Effector memory CD4-positive, alpha-beta T cell (primary cell): Measurements from ENCODE around the gene ANXA2.

Source experiments
- DNase-seq, 3 donors: peaks; one replicate each; pipeline ENCODE4 v3.0.0-alpha.2; 2020
- H3K27ac ChIP-seq: 2 replicates; pipeline ENCODE4 v1.7.0; 2013; ENCODE audit warnings: mild to moderate bottlenecking, low read length, moderate library complexity; ENCODE audit not compliant: insufficient read depth, poor library complexity, severe bottlenecking
- H3K27me3 ChIP-seq: replicated peaks from 2 replicates; pipeline ENCODE4 v1.7.0; 2013; ENCODE audit warnings: mild to moderate bottlenecking, low read length; ENCODE audit not compliant: insufficient read depth, control insufficient read depth, poor library complexity, severe bottlenecking
- H3K36me3 ChIP-seq: 2 replicates; pipeline ENCODE4 v1.7.0; 2013; ENCODE audit warnings: mild to moderate bottlenecking, low read length, moderate library complexity; ENCODE audit not compliant: control insufficient read depth, insufficient read depth
- H3K4me1 ChIP-seq: 2 replicates; pipeline ENCODE4 v1.7.0; 2013; ENCODE audit warnings: low read length, mild to moderate bottlenecking; ENCODE audit not compliant: control insufficient read depth, insufficient read depth, poor library complexity, severe bottlenecking
- H3K4me3 ChIP-seq: 2 replicates; pipeline ENCODE4 v1.7.0; 2013; ENCODE audit warnings: low read length, low read depth, mild to moderate bottlenecking; ENCODE audit not compliant: insufficient read depth, poor library complexity, severe bottlenecking
- H3K9me3 ChIP-seq: 2 replicates; pipeline ENCODE4 v1.7.0; 2013; ENCODE audit warnings: mild to moderate bottlenecking, low read length, moderate library complexity; ENCODE audit not compliant: control insufficient read depth
- total RNA-seq, 3 donors: gene quantifications; one replicate each; lab custom pipeline; 2026; lab: John Stamatoyannopoulos, UW

The ANXA2 gene
- 131 to 223 (median 139) reads per million in 3 donors for total RNA-seq

DNA sequence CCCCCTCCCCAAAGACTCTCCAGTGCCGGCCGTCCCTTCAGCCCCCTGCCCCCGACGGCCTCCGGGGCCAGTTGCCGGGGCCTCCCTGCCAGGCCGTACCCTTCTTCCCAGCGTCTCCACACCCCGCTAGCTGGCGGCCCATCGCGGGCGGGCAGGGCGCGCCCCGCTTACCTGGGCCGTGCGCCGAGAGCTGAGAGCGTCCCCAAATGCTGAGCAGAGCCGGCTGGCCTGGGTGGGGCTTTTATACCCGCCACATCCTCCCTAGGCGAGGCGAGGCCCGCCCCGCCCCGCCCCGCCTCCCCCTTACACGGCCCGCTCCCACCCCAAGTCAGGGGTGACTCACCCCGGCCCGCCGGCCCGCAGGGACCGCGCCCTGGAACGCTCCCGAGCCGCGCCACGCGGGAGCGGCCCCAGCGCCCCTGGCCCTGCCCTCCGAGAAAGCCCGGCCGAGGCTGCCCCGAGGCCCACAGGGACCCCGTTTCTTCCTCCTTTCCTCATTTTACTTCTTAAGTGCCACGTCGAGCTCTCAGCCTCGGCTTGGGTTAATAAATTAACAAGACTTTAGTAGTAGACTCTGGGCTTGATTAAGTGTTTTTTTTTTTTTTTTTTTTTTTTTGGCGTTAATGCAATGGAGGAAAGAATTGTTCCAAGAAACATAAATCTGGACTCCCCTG is at the start of gene ANXA2:
TSS of gene ANXA2 (minus strand) at position 215 of the 674 bp plus-strand sequence. CDS start 11,911 bp downstream, outside the sequence.
- H3K27ac ChIP-seq: peak within 1 kb of the TSS; percentile 81
- H3K27me3 ChIP-seq: no peaks in the 10 kb centered on the region
- DNase-seq: peak; percentile 79 to 86 (median 80)
- peak within 1 kb of the TSS; percentile 87 for H3K4me3 ChIP-seq
- no peaks in the 10 kb centered on the region for H3K36me3 ChIP-seq
- peaks cover 45% of the 10 kb centered on the region for H3K4me1 ChIP-seq
- no peaks in the 10 kb centered on the region for H3K9me3 ChIP-seq

DNA sequence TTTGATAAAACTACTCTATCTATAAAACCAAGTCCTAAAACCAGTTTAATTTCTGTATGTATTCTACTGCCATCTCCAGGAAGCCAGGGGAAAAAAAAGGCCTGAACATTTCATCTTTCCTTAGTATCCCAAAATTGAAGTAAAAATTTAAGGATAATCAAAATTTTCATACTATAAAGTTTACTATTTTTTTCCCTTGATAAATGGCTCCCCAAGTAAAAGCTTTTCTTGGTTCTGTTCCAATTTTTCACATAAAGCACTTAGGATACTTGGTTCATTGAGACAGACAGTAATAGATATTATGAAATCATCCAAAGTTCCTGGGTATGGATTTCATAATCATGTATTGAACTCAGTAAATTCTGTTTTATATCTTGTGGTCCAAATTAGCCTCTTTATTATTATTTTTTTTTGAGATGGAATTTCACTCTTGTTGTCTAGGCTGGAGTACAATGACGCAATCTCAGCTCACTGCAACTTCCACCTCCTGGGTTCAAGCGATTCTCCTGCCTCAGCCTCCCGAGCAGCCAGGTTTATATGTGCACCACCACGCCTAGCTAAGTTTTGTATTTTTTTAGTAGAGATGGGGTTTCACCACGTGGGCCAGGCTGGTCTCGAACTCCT is 46.6 kb upstream of the ANXA2 start:
- Histone ChIP-seq H3K9me3 (no peaks in the 10 kb centered on the region), H3K36me3 (peaks cover 11% of the 10 kb centered on the region), H3K4me3 (no peak overlapping the region), H3K4me1 (no peaks in the 10 kb centered on the region), H3K27ac (no peak overlapping the region), H3K27me3 (no peaks in the 10 kb centered on the region)
- DNase-seq: no peak

DNA sequence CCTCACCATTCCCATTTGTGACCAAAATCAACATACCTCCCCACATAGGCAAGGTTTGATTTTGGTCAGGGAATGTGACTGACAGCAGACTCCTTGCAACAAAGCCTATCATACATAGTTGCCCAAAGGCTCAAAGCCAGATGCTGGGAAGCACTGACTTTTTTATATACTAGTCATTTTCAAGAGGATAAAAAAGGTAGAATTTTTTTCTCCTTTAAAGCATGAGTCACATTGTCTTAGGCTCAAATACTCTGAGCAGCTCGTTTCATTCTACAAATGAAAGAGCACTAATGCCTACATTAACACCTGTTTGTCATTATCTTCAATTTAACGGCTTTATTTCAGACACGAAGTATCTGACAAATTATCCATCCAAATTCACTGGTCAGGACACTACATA is 45.0 kb upstream of the ANXA2 start:
- no peak overlapping the region for H3K27ac ChIP-seq
- no peaks in the 10 kb centered on the region for H3K4me1 ChIP-seq
- H3K4me3 ChIP-seq: no peak overlapping the region
- DNase-seq: no peak
- no peaks in the 10 kb centered on the region for H3K36me3 ChIP-seq
- no peaks in the 10 kb centered on the region for H3K27me3 ChIP-seq
- no peaks in the 10 kb centered on the region for H3K9me3 ChIP-seq

DNA sequence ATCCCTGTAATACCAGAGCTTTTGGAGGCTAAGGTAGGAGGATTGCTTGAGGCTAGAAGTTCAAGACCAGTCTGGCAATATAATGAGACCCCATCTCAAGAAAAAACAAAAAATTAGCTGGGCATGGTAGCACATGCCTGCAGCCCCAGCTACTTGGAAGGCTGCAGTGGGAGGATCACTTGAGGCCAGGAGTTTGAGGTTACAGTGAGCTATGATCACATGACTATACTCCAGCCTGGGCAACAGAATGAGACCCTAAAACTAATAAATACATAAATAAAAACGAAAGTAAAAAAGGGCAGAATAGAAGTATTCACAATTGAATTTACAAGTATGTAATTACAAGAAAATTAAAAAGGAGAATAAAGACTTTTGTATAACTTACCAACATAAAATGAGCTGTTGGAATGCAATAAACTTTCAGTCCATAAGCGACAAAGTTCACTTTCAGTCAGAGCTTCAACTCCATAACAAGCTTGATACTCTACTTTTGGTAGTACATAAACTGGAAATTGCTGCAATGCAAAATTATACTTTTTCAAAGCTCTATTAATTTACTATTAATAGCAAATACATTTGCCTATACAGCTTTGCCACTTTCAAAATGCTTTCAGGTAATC is 44.4 kb upstream of the ANXA2 start:
- no peaks in the 10 kb centered on the region for H3K9me3 ChIP-seq
- no peaks in the 10 kb centered on the region for H3K4me1 ChIP-seq
- DNase-seq: no peak
- H3K36me3 ChIP-seq: no peaks in the 10 kb centered on the region
- no peak overlapping the region for H3K4me3 ChIP-seq
- no peak overlapping the region for H3K27ac ChIP-seq
- no peaks in the 10 kb centered on the region for H3K27me3 ChIP-seq

DNA sequence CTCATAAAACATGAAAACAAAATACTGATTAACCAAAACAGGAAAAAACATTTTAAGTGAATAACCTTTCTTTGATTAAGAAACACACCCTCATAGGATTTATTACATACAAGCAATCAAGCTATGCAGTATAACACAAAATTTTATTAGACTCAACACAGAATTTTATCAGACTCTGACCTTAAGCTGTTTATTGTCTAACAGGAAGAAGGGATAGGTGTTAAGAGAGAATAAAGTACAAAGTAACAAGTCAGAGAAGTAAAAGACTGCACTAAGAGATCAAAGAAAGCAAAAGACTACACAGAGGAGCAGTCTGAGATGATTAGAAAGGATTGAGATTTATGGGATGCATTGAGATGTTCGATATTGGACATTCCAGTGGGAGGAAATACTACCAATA is 43.5 kb upstream of the ANXA2 start:
- no peak overlapping the region for H3K27ac ChIP-seq
- DNase-seq: no peak
- no peak overlapping the region for H3K4me3 ChIP-seq
- no peaks in the 10 kb centered on the region for H3K9me3 ChIP-seq
- H3K27me3 ChIP-seq: no peaks in the 10 kb centered on the region
- H3K36me3 ChIP-seq: no peaks in the 10 kb centered on the region
- no peaks in the 10 kb centered on the region for H3K4me1 ChIP-seq

DNA sequence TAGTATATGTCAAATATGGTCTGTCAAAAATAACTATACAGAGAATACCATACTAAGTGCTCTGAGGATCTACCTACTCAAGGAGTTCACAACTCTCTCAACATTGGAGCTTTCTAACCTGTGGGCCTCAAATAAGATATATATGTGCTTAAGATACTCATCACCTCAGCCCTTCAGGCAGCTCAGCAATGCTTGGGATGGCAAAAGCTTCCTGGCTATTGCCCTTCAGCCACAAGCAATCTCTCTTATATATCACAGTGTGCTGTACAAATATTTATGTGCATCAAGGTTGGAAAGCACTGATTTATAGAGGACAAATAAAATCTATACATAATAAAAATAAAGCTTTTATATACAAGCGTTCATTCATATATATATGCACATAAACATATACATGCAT is 40.9 kb upstream of the ANXA2 start:
- Histone ChIP-seq H3K9me3 (no peaks in the 10 kb centered on the region), H3K4me3 (no peak overlapping the region), H3K4me1 (no peaks in the 10 kb centered on the region), H3K36me3 (peaks cover 12% of the 10 kb centered on the region), H3K27ac (no peak overlapping the region), H3K27me3 (no peaks in the 10 kb centered on the region)
- DNase-seq: no peak

DNA sequence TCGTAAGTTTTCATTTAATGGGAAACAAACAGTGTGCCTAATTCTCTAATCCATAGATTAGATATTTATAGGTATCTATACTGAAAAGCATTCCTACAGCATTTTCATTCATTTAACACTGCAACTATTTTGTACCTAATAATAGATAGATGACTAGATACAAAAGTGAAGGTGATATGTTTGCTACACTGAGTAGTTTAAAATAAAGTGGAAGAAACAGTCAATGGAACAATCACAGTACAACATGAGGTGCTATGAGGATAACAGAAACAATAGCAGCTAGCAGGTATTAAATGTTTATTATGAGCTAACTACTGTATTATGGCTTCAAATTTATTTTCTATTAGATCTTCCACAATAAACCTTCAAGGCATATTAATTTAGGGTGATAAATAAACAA is 31.1 kb upstream of the ANXA2 start:
- H3K4me3 ChIP-seq: no peak overlapping the region
- no peak overlapping the region for H3K27ac ChIP-seq
- no peak for DNase-seq
- no peaks in the 10 kb centered on the region for H3K9me3 ChIP-seq
- H3K4me1 ChIP-seq: no peaks in the 10 kb centered on the region
- peaks cover 12% of the 10 kb centered on the region for H3K36me3 ChIP-seq
- no peaks in the 10 kb centered on the region for H3K27me3 ChIP-seq

DNA sequence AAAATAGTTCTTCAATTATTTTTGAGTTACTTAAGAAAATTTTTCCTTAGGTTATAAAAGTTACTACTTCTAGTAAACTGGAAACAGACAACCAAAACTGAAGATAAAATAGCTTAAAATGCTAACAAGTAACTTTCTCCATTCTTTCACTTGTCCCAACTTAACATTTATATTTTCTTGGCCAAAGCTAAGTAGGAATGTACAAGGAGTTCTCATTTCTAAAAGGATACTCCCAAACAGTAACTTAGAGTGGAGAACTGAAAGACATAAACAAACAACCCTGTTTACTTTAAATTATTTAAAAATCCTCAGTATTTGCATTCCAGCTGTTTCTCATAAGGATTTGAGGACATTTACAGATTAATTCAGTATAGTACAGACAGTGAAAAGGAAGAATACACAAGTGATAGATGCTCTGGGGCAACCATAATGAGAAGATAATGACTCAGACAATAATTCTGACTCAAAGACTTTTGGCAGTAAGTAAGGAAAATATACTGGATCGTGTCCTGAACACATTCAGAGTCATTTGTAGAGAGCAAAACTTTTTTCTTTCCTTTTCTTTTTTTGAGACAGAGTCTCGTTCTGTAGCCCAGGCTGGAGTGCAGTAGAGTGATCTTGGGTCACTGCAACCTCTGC is 29.2 kb upstream of the ANXA2 start:
- Histone ChIP-seq H3K4me3 (no peak overlapping the region), H3K4me1 (no peaks in the 10 kb centered on the region), H3K9me3 (no peaks in the 10 kb centered on the region), H3K27ac (no peak overlapping the region), H3K27me3 (no peaks in the 10 kb centered on the region), H3K36me3 (peaks cover 13% of the 10 kb centered on the region)
- no peak for DNase-seq

DNA sequence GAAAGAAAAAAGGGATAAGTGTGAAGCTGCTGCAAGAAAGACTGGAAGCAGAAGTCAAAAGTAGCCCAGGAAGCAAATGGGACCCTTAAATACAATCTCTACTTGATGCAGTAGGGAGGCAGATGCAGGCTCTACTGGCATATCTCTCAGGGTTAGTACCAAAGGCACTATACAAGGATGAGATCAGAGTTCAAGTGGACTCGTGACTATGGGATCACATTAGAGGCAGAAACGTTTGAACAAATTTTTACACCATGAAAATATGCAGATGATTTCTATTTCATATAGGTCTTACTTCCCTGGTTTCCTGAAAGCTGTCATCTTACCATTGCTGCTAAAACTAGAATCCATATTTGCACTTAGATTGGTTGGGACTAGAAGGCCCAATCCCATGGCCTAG is 27.7 kb upstream of the ANXA2 start:
- no peak for DNase-seq
- H3K36me3 ChIP-seq: peaks cover 13% of the 10 kb centered on the region
- no peaks in the 10 kb centered on the region for H3K9me3 ChIP-seq
- no peak overlapping the region for H3K4me3 ChIP-seq
- H3K4me1 ChIP-seq: no peaks in the 10 kb centered on the region
- no peak overlapping the region for H3K27ac ChIP-seq
- H3K27me3 ChIP-seq: no peaks in the 10 kb centered on the region

DNA sequence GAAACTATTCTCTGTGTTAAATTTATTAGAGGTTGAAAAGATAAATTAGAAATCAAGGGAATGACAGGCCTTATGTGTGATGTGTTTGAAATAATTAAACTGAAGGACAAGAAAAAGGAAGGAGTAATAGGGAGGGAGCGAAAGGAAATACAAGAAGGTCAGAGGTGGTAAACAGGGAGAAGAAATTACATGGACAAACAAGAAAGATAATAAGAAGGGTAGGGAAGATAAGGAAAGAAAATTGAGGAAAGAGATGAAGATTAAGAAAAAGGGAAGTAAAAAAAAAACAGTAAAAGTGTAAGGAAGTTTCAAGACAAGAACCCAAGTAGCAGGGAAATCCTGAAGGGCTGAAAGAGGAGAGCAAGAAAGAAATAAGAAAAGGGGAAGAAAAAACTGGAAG is 26.2 kb upstream of the ANXA2 start:
- H3K4me1 ChIP-seq: no peaks in the 10 kb centered on the region
- no peak for DNase-seq
- no peak overlapping the region for H3K4me3 ChIP-seq
- H3K9me3 ChIP-seq: no peaks in the 10 kb centered on the region
- H3K27ac ChIP-seq: no peak overlapping the region
- peaks cover 10% of the 10 kb centered on the region for H3K36me3 ChIP-seq
- no peaks in the 10 kb centered on the region for H3K27me3 ChIP-seq
